ENCODE results near the gene CELSR1. TPM values are rescaled to one million over a fixed set of nuclear protein-coding genes. Genes with fewer than 3 reads are reported as not detected.

The CELSR1 gene
- total and polyA plus RNA-seq, 2 of the 13 experiments (the other 11 are each of a cell fraction or from before 2014, with no cell fraction given): 0.78 to 1.8 TPM

DNA sequence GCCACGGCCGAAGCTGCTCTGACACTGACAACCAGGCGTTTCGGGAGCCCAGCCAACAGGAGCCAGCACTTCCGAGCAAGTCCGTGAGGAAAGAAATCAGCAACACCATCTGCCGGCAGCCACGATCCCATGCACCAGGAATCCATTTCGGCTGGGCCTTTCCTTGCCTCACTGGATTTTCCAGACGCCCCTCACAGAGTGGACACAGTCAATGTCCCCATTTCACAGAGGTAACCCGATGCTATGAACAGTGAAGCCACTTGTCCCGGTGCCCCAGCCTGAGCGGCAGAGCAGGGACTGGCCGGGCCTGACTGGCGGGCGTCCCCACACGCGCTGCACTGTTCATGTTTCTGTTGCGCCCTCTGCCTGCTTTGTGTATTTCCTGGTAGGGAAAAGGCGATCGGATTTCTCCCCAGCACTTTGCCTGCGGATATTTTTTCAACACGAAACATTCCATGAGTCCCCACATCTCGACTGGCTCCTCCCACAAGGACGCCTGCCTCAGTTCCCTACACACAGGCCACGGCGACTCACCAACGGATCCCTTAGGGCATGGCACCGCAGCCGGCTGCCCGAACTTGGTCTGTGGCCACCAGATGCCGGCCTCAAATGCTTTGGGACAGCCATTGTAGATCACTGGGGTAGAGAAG, 146.6 kb downstream of the CELSR1 start (continued):
- TF ChIP-seq ELF4 (CRISPR knock-in tag; IDR thresholded peaks at IDR 0.05; ENCODE audit: borderline replicate concordance): no peak
- TF ChIP-seq, protein P1, sequence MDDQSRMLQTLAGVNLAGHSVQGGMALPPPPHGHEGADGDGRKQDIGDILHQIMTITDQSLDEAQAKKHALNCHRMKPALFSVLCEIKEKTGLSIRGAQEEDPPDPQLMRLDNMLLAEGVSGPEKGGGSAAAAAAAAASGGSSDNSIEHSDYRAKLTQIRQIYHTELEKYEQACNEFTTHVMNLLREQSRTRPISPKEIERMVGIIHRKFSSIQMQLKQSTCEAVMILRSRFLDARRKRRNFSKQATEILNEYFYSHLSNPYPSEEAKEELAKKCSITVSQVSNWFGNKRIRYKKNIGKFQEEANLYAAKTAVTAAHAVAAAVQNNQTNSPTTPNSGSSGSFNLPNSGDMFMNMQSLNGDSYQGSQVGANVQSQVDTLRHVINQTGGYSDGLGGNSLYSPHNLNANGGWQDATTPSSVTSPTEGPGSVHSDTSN (CRISPR knock-in tag; IDR thresholded peaks at IDR 0.05; ENCODE audit: borderline replicate concordance): no peak
- no peak for TF ChIP-seq TCF7 (IDR thresholded peaks at IDR 0.05; ENCODE audit: low read depth)
- TF ChIP-seq, protein P2, sequence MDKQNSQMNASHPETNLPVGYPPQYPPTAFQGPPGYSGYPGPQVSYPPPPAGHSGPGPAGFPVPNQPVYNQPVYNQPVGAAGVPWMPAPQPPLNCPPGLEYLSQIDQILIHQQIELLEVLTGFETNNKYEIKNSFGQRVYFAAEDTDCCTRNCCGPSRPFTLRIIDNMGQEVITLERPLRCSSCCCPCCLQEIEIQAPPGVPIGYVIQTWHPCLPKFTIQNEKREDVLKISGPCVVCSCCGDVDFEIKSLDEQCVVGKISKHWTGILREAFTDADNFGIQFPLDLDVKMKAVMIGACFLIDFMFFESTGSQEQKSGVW (CRISPR knock-in tag; IDR thresholded peaks at IDR 0.05; ENCODE audit: borderline replicate concordance): no peak
- TF ChIP-seq KMT2A (CRISPR knock-in tag; IDR thresholded peaks at IDR 0.05): no peak
- no peak for TF ChIP-seq ZNF138 (CRISPR knock-in tag; IDR thresholded peaks at IDR 0.05; ENCODE audit: low read depth)
- peak; percentile 69; the same call in 1 of the 2 replicates for TF ChIP-seq KDM5B (CRISPR knock-in tag; IDR thresholded peaks at IDR 0.05; ENCODE audit: borderline replicate concordance)
- TF ChIP-seq, protein P3, sequence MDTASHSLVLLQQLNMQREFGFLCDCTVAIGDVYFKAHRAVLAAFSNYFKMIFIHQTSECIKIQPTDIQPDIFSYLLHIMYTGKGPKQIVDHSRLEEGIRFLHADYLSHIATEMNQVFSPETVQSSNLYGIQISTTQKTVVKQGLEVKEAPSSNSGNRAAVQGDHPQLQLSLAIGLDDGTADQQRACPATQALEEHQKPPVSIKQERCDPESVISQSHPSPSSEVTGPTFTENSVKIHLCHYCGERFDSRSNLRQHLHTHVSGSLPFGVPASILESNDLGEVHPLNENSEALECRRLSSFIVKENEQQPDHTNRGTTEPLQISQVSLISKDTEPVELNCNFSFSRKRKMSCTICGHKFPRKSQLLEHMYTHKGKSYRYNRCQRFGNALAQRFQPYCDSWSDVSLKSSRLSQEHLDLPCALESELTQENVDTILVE (CRISPR knock-in tag; IDR thresholded peaks at IDR 0.05): no peak
- peak; percentile 47 for TF ChIP-seq KAT8 (CRISPR knock-in tag; IDR thresholded peaks at IDR 0.05)
- no peak for TF ChIP-seq CBX2 (IDR thresholded peaks at IDR 0.05; ENCODE audit: low read depth, low read length)
- TF ChIP-seq CBX2 (CRISPR knock-in tag; IDR thresholded peaks at IDR 0.05; ENCODE audit: low read depth): no peak
- peak; percentile 27; the same call in 1 of the 2 replicates for TF ChIP-seq ETV5 (CRISPR knock-in tag; IDR thresholded peaks at IDR 0.05; ENCODE audit: borderline replicate concordance)
- no peak for TF ChIP-seq ZNF33B (CRISPR knock-in tag; IDR thresholded peaks at IDR 0.05)
- peak; percentile 49; the same call in 1 of the 2 replicates for TF ChIP-seq GABPB1 (CRISPR knock-in tag; IDR thresholded peaks at IDR 0.05)
- no peak for TF ChIP-seq FLYWCH1 (CRISPR knock-in tag; IDR thresholded peaks at IDR 0.05)
- 0 out of 2 replicates have a peak, but pooled peaks have one; percentile 9 for TF ChIP-seq FOXK2 (IDR thresholded peaks at IDR 0.05)
- TF ChIP-seq, protein P4, sequence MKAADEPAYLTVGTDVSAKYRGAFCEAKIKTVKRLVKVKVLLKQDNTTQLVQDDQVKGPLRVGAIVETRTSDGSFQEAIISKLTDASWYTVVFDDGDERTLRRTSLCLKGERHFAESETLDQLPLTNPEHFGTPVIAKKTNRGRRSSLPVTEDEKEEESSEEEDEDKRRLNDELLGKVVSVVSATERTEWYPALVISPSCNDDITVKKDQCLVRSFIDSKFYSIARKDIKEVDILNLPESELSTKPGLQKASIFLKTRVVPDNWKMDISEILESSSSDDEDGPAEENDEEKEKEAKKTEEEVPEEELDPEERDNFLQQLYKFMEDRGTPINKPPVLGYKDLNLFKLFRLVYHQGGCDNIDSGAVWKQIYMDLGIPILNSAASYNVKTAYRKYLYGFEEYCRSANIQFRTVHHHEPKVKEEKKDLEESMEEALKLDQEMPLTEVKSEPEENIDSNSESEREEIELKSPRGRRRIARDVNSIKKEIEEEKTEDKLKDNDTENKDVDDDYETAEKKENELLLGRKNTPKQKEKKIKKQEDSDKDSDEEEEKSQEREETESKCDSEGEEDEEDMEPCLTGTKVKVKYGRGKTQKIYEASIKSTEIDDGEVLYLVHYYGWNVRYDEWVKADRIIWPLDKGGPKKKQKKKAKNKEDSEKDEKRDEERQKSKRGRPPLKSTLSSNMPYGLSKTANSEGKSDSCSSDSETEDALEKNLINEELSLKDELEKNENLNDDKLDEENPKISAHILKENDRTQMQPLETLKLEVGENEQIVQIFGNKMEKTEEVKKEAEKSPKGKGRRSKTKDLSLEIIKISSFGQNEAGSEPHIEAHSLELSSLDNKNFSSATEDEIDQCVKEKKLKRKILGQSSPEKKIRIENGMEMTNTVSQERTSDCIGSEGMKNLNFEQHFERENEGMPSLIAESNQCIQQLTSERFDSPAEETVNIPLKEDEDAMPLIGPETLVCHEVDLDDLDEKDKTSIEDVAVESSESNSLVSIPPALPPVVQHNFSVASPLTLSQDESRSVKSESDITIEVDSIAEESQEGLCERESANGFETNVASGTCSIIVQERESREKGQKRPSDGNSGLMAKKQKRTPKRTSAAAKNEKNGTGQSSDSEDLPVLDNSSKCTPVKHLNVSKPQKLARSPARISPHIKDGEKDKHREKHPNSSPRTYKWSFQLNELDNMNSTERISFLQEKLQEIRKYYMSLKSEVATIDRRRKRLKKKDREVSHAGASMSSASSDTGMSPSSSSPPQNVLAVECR (CRISPR knock-in tag; IDR thresholded peaks at IDR 0.05; ENCODE audit: borderline replicate concordance): peak; percentile 18; the same call in 1 of the 2 replicates
- TF ChIP-seq TAF15 (IDR thresholded peaks at IDR 0.05; ENCODE audit: low read depth, low read length, poor library complexity, severe bottlenecking): peak; percentile 4
- TF ChIP-seq ZMAT3 (CRISPR knock-in tag; conservative IDR thresholded peaks at IDR 0.05): no peak
- TF ChIP-seq DPF2 (CRISPR knock-in tag; IDR thresholded peaks at IDR 0.05; ENCODE audit: borderline replicate concordance, low read depth): no peak
- no peak; the same call in 1 of the 2 replicates for TF ChIP-seq ZNF350 (CRISPR knock-in tag; IDR thresholded peaks at IDR 0.05; ENCODE audit: borderline replicate concordance, low read depth)
- TF ChIP-seq NR2F6 (IDR thresholded peaks at IDR 0.05): no peak
- no peak for TF ChIP-seq NR2F6 (CRISPR knock-in tag; IDR thresholded peaks at IDR 0.05)
- peak; percentile 62 for TF ChIP-seq PHF8 (CRISPR knock-in tag; IDR thresholded peaks at IDR 0.05)
- TF ChIP-seq TARDBP (CRISPR knock-in tag; IDR thresholded peaks at IDR 0.05): no peak
